KMS-11 (cell line): ENCODE measurements around the gene NOL4L.

Experiments
- H2AFZ ChIP-seq: fragments of 200-600 bp; sonication (generic); 2 replicates; pipeline ENCODE4 v1.6.1; 2016; ENCODE audit warnings: antibody characterized with exemption, mixed run types, low read depth
- H3K27ac ChIP-seq: fragments of 200-600 bp; sonication (generic); 2 replicates; pipeline ENCODE4 v1.6.1; 2016; ENCODE audit warnings: mild to moderate bottlenecking, mixed run types
- H3K27me3 ChIP-seq: fragments of 200-600 bp; sonication (generic); 2 replicates; pipeline ENCODE4 v1.6.1; 2017; ENCODE audit warnings: mild to moderate bottlenecking, low read depth, mixed run types, moderate library complexity; ENCODE audit not compliant: insufficient read depth
- H3K36me3 ChIP-seq: fragments of 200-600 bp; sonication (generic); 2 replicates; pipeline ENCODE4 v1.6.1; 2017; ENCODE audit warnings: mild to moderate bottlenecking, mixed run types; ENCODE audit not compliant: insufficient read depth
- H3K4me1 ChIP-seq: fragments of 200-600 bp; sonication (generic); 2 replicates; pipeline ENCODE4 v1.6.1; 2016; ENCODE audit warnings: mild to moderate bottlenecking, low read depth, mixed run types; ENCODE audit not compliant: poor library complexity, severe bottlenecking
- H3K4me2 ChIP-seq: fragments of 200-600 bp; sonication (generic); 2 replicates; pipeline ENCODE4 v1.7.0; 2016; ENCODE audit warnings: mild to moderate bottlenecking, mixed run types
- H3K4me3 ChIP-seq: fragments of 200-600 bp; sonication (generic); IDR thresholded peaks from 2 replicates; pipeline ENCODE4 v1.6.1; 2017; ENCODE audit warnings: low read depth, low read length, mixed read lengths; ENCODE audit not compliant: insufficient read depth
- H3K79me2 ChIP-seq: fragments of 200-600 bp; sonication (generic); 2 replicates; pipeline ENCODE4 v1.6.1; 2016; ENCODE audit warnings: low read depth, mixed run types; ENCODE audit not compliant: insufficient read depth
- H3K9ac ChIP-seq: fragments of 200-600 bp; sonication (generic); 2 replicates; pipeline ENCODE4 v1.6.1; 2016; ENCODE audit warnings: mild to moderate bottlenecking, mixed run types
- H4K20me1 ChIP-seq: fragments of 200-600 bp; sonication (generic); 2 replicates; pipeline ENCODE4 v1.6.1; 2016; ENCODE audit warnings: mild to moderate bottlenecking, mixed run types; ENCODE audit not compliant: insufficient read depth
- TF ChIP-seq, protein P1 (sequence below): fragments of 200-600 bp; sonication (generic); conservative IDR thresholded peaks from 2 replicates; pipeline ENCODE4 v1.6.1; 2017; ENCODE audit warnings: low read depth, mild to moderate bottlenecking, antibody characterized with exemption, low read length, moderate library complexity, mixed read lengths

NOL4L gene

DNA sequence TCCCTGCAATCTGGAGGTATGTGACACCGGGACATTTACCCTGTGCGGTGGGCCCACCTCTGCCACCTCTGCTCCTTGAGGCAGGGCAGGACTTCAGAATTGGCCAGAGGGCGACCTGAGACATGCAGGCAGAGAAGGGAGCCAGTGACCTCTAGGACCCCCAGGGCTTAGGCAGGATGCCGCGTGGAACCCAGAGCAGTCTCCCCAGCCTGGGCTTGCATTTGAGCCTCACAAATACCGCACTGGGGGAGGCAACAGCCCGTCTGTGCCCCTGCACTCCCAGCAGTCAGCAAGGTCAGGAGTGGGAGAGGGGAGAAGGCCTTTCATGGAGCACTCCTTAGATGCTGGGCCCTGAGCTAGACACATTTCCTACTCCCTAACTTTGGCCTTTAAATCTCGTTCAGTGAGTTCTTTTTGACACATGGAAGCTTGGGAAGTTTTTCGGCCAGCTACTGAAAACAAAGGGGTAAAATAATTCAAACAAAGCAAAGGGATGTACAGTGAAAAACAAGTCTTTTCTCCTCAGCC, 46.9 kb upstream of the NOL4L start:
- Histone ChIP-seq H3K9ac (no peak overlapping the region), H3K79me2 (no peaks in the 10 kb centered on the region), H3K27me3 (no peaks in the 10 kb centered on the region), H4K20me1 (no peaks in the 10 kb centered on the region), H3K4me3 (no peak overlapping the region), H2AFZ (no peak overlapping the region), H3K27ac (no peak overlapping the region), H3K36me3 (no peaks in the 10 kb centered on the region), H3K4me1 (peaks cover 46% of the 10 kb centered on the region), H3K4me2 (no peak overlapping the region)
- TF ChIP-seq, protein P1, sequence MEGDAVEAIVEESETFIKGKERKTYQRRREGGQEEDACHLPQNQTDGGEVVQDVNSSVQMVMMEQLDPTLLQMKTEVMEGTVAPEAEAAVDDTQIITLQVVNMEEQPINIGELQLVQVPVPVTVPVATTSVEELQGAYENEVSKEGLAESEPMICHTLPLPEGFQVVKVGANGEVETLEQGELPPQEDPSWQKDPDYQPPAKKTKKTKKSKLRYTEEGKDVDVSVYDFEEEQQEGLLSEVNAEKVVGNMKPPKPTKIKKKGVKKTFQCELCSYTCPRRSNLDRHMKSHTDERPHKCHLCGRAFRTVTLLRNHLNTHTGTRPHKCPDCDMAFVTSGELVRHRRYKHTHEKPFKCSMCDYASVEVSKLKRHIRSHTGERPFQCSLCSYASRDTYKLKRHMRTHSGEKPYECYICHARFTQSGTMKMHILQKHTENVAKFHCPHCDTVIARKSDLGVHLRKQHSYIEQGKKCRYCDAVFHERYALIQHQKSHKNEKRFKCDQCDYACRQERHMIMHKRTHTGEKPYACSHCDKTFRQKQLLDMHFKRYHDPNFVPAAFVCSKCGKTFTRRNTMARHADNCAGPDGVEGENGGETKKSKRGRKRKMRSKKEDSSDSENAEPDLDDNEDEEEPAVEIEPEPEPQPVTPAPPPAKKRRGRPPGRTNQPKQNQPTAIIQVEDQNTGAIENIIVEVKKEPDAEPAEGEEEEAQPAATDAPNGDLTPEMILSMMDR, result no peak

DNA sequence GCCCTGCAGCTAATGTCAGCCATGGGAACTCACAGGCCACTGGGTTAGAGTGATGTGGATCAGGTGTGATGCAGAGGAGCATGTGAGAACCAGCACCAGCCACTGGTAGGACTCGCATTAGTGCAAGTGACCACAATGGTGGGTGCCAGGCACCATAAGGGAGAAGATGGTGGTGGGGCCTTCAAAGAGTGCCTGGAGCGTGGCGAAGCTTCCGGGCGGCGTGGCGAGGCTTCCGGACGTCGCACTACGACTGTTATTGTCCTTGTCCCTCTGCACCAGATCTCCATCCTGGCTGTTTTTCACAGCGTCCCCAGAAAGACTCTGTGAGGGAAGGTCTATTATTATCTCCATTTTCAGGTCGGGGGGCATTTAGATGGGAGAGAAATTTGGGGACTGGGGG, 44.7 kb upstream of the NOL4L start:
- Histone ChIP-seq H3K9ac (no peak overlapping the region), H3K4me1 (peaks cover 60% of the 10 kb centered on the region), H3K4me2 (no peak overlapping the region), H3K79me2 (no peaks in the 10 kb centered on the region), H3K27me3 (no peaks in the 10 kb centered on the region), H2AFZ (no peak overlapping the region), H3K36me3 (no peaks in the 10 kb centered on the region), H3K4me3 (no peak overlapping the region), H4K20me1 (no peaks in the 10 kb centered on the region), H3K27ac (peak overlapping the region; percentile 91; the same call in 1 of the 2 replicates)
- TF ChIP-seq, protein P1, result no peak

GRCh38 chr20:32628960-32629530, 43.9 kb upstream of the NOL4L start:
- H3K4me3 ChIP-seq, result no peak overlapping the region
- H3K4me2 ChIP-seq, result peak overlapping the region; percentile 98; the same call in 1 of the 2 replicates
- no peaks in the 10 kb centered on the region for H4K20me1 ChIP-seq
- no peaks in the 10 kb centered on the region for H3K27me3 ChIP-seq
- no peak overlapping the region for H3K9ac ChIP-seq
- H3K36me3 ChIP-seq, result no peaks in the 10 kb centered on the region
- H3K79me2 ChIP-seq, result no peaks in the 10 kb centered on the region
- H2AFZ ChIP-seq, result peak overlapping the region; percentile 31; the same call in 1 of the 2 replicates
- peaks cover 58% of the 10 kb centered on the region for H3K4me1 ChIP-seq
- peak overlapping the region; percentile 91; the same call in 1 of the 2 replicates for H3K27ac ChIP-seq
- TF ChIP-seq, protein P1, result no peak

DNA sequence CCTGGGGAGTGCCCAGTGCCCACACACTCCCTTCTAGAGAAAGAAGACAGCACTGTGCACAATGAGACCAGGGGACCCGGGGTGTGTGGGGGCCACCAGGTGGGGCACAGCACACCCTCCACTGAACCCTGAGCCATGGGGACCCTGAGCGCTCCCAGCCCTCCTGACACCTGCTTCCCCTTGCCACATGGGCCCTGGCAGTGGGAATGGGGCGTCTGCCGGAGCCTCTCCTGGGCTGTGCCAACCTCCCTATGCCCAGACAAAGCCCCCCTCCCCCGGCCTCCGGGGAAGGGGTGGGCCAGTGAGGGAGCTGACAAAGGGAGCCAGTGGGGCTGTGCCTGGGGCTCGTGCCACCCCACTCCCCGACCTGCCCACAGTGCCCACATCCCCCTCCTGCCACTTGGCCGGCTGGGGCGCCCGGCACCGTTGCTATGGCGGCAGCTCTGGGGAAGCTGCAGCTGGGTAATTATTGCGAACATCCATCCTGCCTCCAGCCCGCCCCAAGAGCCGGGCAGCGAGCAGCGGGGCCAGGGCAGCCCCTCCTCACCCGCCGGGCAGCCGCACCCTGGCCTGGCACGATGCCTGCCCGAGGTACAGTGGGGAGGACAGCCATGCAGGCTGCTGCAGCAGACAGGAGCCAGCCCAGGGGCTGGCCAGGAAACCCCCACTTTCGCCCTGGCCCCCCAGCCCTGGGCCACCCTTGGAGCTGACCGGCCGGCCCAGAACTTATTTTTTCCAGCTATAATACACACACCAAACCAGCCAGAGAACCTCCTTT, 41.9 kb upstream of the NOL4L start:
- TF ChIP-seq, protein P1, result 0 out of 2 replicates have a peak, but pooled peaks have one; percentile 28
- peak overlapping the region; percentile 68 for H2AFZ ChIP-seq
- H3K4me3 ChIP-seq, result no peak overlapping the region
- H3K27me3 ChIP-seq, result no peaks in the 10 kb centered on the region
- no peaks in the 10 kb centered on the region for H3K36me3 ChIP-seq
- H3K9ac ChIP-seq, result peak overlapping the region; percentile 77
- peak overlapping the region; percentile 91 for H3K27ac ChIP-seq
- H3K4me2 ChIP-seq, result peak overlapping the region; percentile 98
- no peaks in the 10 kb centered on the region for H4K20me1 ChIP-seq
- H3K79me2 ChIP-seq, result no peaks in the 10 kb centered on the region
- peaks cover 63% of the 10 kb centered on the region for H3K4me1 ChIP-seq
